Non-pigmented ciliary epithelial cell (primary cell): Measurements from ENCODE around the gene BACH2.
"Not testable (repeated sequence)": the region's sequence is repeated elsewhere in the genome, so short reads cannot be mapped to it uniquely, and the experiment has no call there.

Source experiments
- DNase-seq: peaks from one replicate; pipeline ENCODE4 v3.0.0-alpha.2; 2010; ENCODE audit warnings: low read depth

The BACH2 gene

GRCh38 chr6:89890845-89891528 lies 405.7 kb downstream of the BACH2 start:
- DNase-seq: not testable (repeated sequence)

- DNase-seq: no peak
Measured at GRCh38 chr6:89888871-89889270, 407.8 kb downstream of the BACH2 start.

GRCh38 chr6:89888138-89888514 lies 408.5 kb downstream of the BACH2 start:
- no peak for DNase-seq

GRCh38 chr6:89887452-89888137 lies 409.0 kb downstream of the BACH2 start:
- DNase-seq: no peak

GRCh38 chr6:89886378-89887120 lies 410.1 kb downstream of the BACH2 start:
- no peak for DNase-seq
